ENCODE measurements around the gene CAV1. TPM values are rescaled to one million over a fixed set of nuclear protein-coding genes. Genes with fewer than 3 reads are reported as not detected.

CAV1 gene
- total RNA-seq, 3 donors from 2014 or later (not counting 1 experiment from before 2014, with no cell fraction given) = not detected

Other genes starting within 250 kb of the CAV1 start
- gene CAV2, start 25.3 kb upstream of the CAV1 start, total RNA-seq = 1 to 10 TPM in 1 of 3 donors, not detected in 2; 1.9 TPM
- under 1 TPM in 1 of 3 donors, not detected in 2; 0.16 TPM for gene MET, start 147.2 kb downstream of the CAV1 start, total RNA-seq

All from natural killer cell (primary cell).